Endothelial cell of umbilical vein (primary cell): Measurements from ENCODE around the gene PPP2R2C. TPM values are rescaled to one million over a fixed set of nuclear protein-coding genes. Genes with fewer than 3 reads are reported as not detected.

Experiments used
- BruUV-seq: library from RNA; stranded (reverse); fragments of 400-500 nt; replicated peaks from 2 replicates; lab custom pipeline; 2021; lab: Mats Ljungman, UMichigan
- CTCF ChIA-PET: fragments of 300-600, 350-600 bp; sonication (Branson Sonifier 250); formaldehyde crosslinking; loops from one replicate; lab custom pipeline; 2021; ENCODE audit warnings: antibody characterized with exemption, inconsistent platforms; lab: Charles Lee
- POLR2A ChIA-PET: fragments of 300-600, 350-600 bp; sonication (Branson Sonifier 250); formaldehyde crosslinking; loops from one replicate; lab custom pipeline; 2021; ENCODE audit warnings: antibody characterized with exemption, inconsistent platforms; lab: Charles Lee
- DNase-seq: peaks from one replicate; pipeline ENCODE4 v3.0.0-alpha.2; 2011; ENCODE audit warnings: low read depth, low spot score
- FAIRE-seq: peaks from 2 replicates; lab custom pipeline; 2011; peaks lifted over from hg19 to GRCh38; lab: Jason Lieb, UNC
- H2AFZ ChIP-seq: 2 replicates; pipeline ENCODE4 v1.6.0; 2012; ENCODE audit warnings: low read depth, low read length, control low read depth, inconsistent platforms
- H3K27ac ChIP-seq: 2 replicates; pipeline ENCODE4 v1.5.1; 2011; ENCODE audit warnings: low read depth, mild to moderate bottlenecking, control low read depth, low read length, moderate library complexity; ENCODE audit not compliant: insufficient read depth
- H3K27me3 ChIP-seq, 2 experiments: 2 replicates each; pipeline versions ENCODE4 v1.6.0 to v1.6.1; 2011; ENCODE audit warnings: low read length in 2 of 2, mixed read lengths in 1 of 2; ENCODE audit not compliant: control insufficient read depth in 2 of 2, insufficient read depth in 2 of 2
- H3K36me3 ChIP-seq, 2 experiments: 2 replicates in 1 of 2; 3 replicates in 1 of 2; pipeline ENCODE4 v1.5.1; 2011; ENCODE audit warnings: low read length in 2 of 2, mild to moderate bottlenecking in 1 of 2, moderate library complexity in 1 of 2; ENCODE audit not compliant: control insufficient read depth in 2 of 2, insufficient read depth in 2 of 2; ENCODE audit errors: extremely low read depth in 1 of 2
- H3K4me1 ChIP-seq: 3 replicates; pipeline ENCODE4 v1.5.1; 2011; ENCODE audit warnings: mild to moderate bottlenecking, low read length; ENCODE audit not compliant: control insufficient read depth, insufficient read depth; ENCODE audit errors: extremely low read depth
- H3K4me2 ChIP-seq: 2 replicates; pipeline ENCODE4 v1.6.1; 2011; ENCODE audit warnings: low read length, control low read depth, mixed read lengths; ENCODE audit not compliant: insufficient read depth
- H3K4me3 ChIP-seq, 3 experiments: fragments of 200-600 bp in 1 of 3; sonication (generic), shearing (Covaris generic) in 1 of 3; replicated peaks in 1 of 3; 2 replicates each; pipeline ENCODE4 v1.5.1; 2011 to 2016; ENCODE audit warnings: control low read depth in 3 of 3, low read length in 3 of 3, mild to moderate bottlenecking in 2 of 3, inconsistent platforms in 1 of 3, low read depth in 1 of 3, moderate library complexity in 1 of 3; ENCODE audit not compliant: insufficient read depth in 1 of 3
- H3K79me2 ChIP-seq: 2 replicates; pipeline ENCODE4 v1.6.0; 2012; ENCODE audit warnings: low read length, inconsistent platforms; ENCODE audit not compliant: control insufficient read depth, insufficient read depth
- H3K9ac ChIP-seq: replicated peaks from 2 replicates; pipeline ENCODE3; 2011; ENCODE audit warnings: low read length, control low read depth; ENCODE audit not compliant: insufficient read depth; ENCODE audit errors: extremely low read depth
- H3K9me1 ChIP-seq: replicated peaks from 3 replicates; pipeline ENCODE4 v1.6.0; 2011; ENCODE audit warnings: mild to moderate bottlenecking, low read length; ENCODE audit not compliant: control insufficient read depth, insufficient read depth; ENCODE audit errors: extremely low read depth
- H3K9me3 ChIP-seq: replicated peaks from 2 replicates; pipeline ENCODE4 v1.5.1; 2012; ENCODE audit warnings: low read length, inconsistent platforms; ENCODE audit not compliant: control insufficient read depth, insufficient read depth
- H4K20me1 ChIP-seq: replicated peaks from 2 replicates; pipeline ENCODE3; 2011; ENCODE audit warnings: mild to moderate bottlenecking, low read length; ENCODE audit not compliant: control insufficient read depth, insufficient read depth; ENCODE audit errors: extremely low read depth
- EZH2 ChIP-seq: IDR thresholded peaks from 2 replicates; pipeline ENCODE4 v1.6.1; 2012; ENCODE audit warnings: borderline replicate concordance, low read depth, mild to moderate bottlenecking, moderate library complexity, low read length, inconsistent platforms; ENCODE audit not compliant: severe bottlenecking
- FOS ChIP-seq: IDR thresholded peaks from 2 replicates; pipeline ENCODE4 v1.6.1; 2011; ENCODE audit warnings: mild to moderate bottlenecking, low read length, moderate library complexity, borderline replicate concordance; ENCODE audit not compliant: insufficient read depth
- GATA2 ChIP-seq: IDR thresholded peaks from 2 replicates; pipeline ENCODE4 v1.7.0; 2011; ENCODE audit warnings: low read depth, mild to moderate bottlenecking, moderate library complexity, mixed read lengths, low read length; ENCODE audit not compliant: insufficient read length, insufficient read depth
- JUN ChIP-seq: IDR thresholded peaks from 2 replicates; pipeline ENCODE4 v1.6.1; 2011; ENCODE audit warnings: borderline replicate concordance, low read depth; ENCODE audit not compliant: insufficient read length, insufficient read depth
- MYC ChIP-seq: IDR thresholded peaks from one replicate; pipeline ENCODE4 v1.6.1; 2011; ENCODE audit warnings: mild to moderate bottlenecking, low read depth, low read length
- POLR2A ChIP-seq: IDR thresholded peaks from 2 replicates; pipeline ENCODE4 v1.6.1; 2012; ENCODE audit warnings: low read depth, mild to moderate bottlenecking, control low read depth, low read length
- POLR2AphosphoS5 ChIP-seq: IDR thresholded peaks from 2 replicates; pipeline ENCODE4 v1.6.1; 2012; ENCODE audit warnings: low read depth, mild to moderate bottlenecking, control low read depth, low read length, moderate library complexity; ENCODE audit not compliant: insufficient read depth
- dilution Hi-C: fragments of 300-500 bp; cut with MboI; formaldehyde crosslinking; loops from one replicate; pipeline ENCODE4 v1.15.0; 2019; ENCODE audit warnings: low sequenced_read_pairs; ENCODE audit not compliant: extremely low pct_ligation_motif_present
- intact Hi-C: fragments of 100-400 bp; cut with micrococcal nuclease; formaldehyde crosslinking; loops from one replicate; pipeline ENCODE4 v1.10.0; 2022
- polyA plus RNA-seq, 4 experiments: library from polyadenylated mRNA; depleted of rRNA in 3 of 4; stranded (reverse) in 3 of 4; unstranded in 1 of 4; fragments of >200 nt; gene quantifications; 2 replicates each; pipeline versions ENCODE4 v1.2.1 to v1.2.3, GENCODE V29; 2011 to 2012; ENCODE audit warnings: missing spikeins in 1 of 4
- total RNA-seq: library from RNA; stranded (reverse); gene quantifications from 2 replicates; pipeline ENCODE4 v1.2.3, GENCODE V29; 2021
- TF ChIP-seq, protein P1 (sequence below): IDR thresholded peaks from 2 replicates; pipeline ENCODE4 v1.6.1; 2011; ENCODE audit not compliant: insufficient read depth, insufficient read length
- TF ChIP-seq, protein P2 (sequence below), 2 donors: IDR thresholded peaks; 1 replicate in 1 of 2; 2 replicates in 1 of 2; pipeline ENCODE4 v1.5.1; 2011; ENCODE audit warnings: low read length in 2 of 2, mild to moderate bottlenecking in 2 of 2, moderate library complexity in 2 of 2, control low read depth in 1 of 2, inconsistent platforms in 1 of 2, low read depth in 1 of 2; ENCODE audit not compliant: insufficient read depth in 1 of 2; ENCODE audit errors: extremely low read depth in 1 of 2

PPP2R2C gene
- total and polyA plus RNA-seq, 2 donors (not counting 3 experiments of a cell fraction or from before 2014, with no cell fraction given), result 0.03 to 0.09 TPM

DNA sequence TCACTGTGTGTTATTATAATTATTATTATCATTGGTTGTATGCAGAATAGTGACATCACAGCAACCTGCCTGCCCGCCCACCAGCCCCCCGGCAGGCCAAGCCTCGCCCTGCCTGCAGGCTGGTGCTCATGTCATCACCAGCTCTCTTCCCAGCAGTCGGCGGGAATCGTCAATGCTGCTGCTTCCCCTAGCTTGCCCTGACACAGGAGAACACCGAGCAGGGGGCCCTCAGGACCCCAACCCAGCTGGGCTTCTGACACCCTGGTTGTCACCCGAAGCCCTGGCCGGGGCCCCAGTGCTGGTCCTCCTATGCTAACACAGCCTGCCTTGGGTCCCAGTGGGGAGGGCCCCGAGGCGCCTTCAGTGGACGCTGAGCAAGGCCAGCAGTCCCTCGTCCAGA, 100.6 kb downstream of the PPP2R2C start:
- Histone ChIP-seq H3K27me3 (no peaks in the 10 kb centered on the region), H3K79me2 (no peaks in the 10 kb centered on the region), H3K4me2 (no peak overlapping the region), H3K9me1 (no peaks in the 10 kb centered on the region), H3K4me1 (no peaks in the 10 kb centered on the region), H3K9ac (no peak overlapping the region), H2AFZ (no peak overlapping the region), H3K27ac (no peak overlapping the region), H3K36me3 (no peaks in the 10 kb centered on the region), H3K4me3 (no peak overlapping the region), H4K20me1 (no peaks in the 10 kb centered on the region), H3K9me3 (no peaks in the 10 kb centered on the region)
- POLR2A ChIA-PET, result no interaction called here
- no peak for TF ChIP-seq GATA2
- no peak for TF ChIP-seq POLR2AphosphoS5
- TF ChIP-seq FOS, result no peak
- TF ChIP-seq MYC, result no peak
- TF ChIP-seq JUN, result no peak
- TF ChIP-seq, protein P1, sequence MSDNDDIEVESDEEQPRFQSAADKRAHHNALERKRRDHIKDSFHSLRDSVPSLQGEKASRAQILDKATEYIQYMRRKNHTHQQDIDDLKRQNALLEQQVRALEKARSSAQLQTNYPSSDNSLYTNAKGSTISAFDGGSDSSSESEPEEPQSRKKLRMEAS, result no peak
- TF ChIP-seq EZH2, result no peak
- TF ChIP-seq POLR2A, result no peak
- TF ChIP-seq, protein P2, sequence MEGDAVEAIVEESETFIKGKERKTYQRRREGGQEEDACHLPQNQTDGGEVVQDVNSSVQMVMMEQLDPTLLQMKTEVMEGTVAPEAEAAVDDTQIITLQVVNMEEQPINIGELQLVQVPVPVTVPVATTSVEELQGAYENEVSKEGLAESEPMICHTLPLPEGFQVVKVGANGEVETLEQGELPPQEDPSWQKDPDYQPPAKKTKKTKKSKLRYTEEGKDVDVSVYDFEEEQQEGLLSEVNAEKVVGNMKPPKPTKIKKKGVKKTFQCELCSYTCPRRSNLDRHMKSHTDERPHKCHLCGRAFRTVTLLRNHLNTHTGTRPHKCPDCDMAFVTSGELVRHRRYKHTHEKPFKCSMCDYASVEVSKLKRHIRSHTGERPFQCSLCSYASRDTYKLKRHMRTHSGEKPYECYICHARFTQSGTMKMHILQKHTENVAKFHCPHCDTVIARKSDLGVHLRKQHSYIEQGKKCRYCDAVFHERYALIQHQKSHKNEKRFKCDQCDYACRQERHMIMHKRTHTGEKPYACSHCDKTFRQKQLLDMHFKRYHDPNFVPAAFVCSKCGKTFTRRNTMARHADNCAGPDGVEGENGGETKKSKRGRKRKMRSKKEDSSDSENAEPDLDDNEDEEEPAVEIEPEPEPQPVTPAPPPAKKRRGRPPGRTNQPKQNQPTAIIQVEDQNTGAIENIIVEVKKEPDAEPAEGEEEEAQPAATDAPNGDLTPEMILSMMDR (IDR thresholded peaks at IDR 0.05; ENCODE audit: extremely low read depth in 1 of 2, insufficient read depth in 1 of 2, low read depth in 1 of 2, low read length in 2 of 2), result no peak
- DNase-seq (no peak), FAIRE-seq (no peak)
- dilution Hi-C loops (no loop called here), intact Hi-C loops (no loop called here)
- no TSS peak for BruUV-seq
- CTCF ChIA-PET, result interaction anchor here (1.2 kb wide), 1 partner anchor 121 kb away, joined by 3 read pairs; no protein-coding TSS in a partner anchor
